GM12878 (cell line): ENCODE data around the gene SH3BP5. TPM values are rescaled to one million over a fixed set of nuclear protein-coding genes. Genes with fewer than 3 reads are reported as not detected.

Source experiments
- ATAC-seq: fragments of 200-7000 bp; cut with Tn5 transposase; 3 replicates; pipeline ENCODE4 v1.9.1; 2020; ENCODE audit warnings: mild to moderate bottlenecking, moderate library complexity
- BruUV-seq: library from RNA; stranded (reverse); fragments of 400-500 nt; replicated peaks from 2 replicates; lab custom pipeline; 2021; lab: Mats Ljungman, UMichigan
- CTCF ChIA-PET: fragments of 300-600 bp; sonication (Branson Sonifier 250); formaldehyde crosslinking; extraction: SDS; loops from one replicate; lab custom pipeline; 2021; ENCODE audit warnings: inconsistent platforms; lab: Yijun Ruan, JAX
- POLR2A ChIA-PET: fragments of 350-600 bp; formaldehyde crosslinking; extraction: SDS; loops from one replicate; lab custom pipeline; 2021; ENCODE audit warnings: inconsistent platforms; lab: Charles Lee
- RAD21 ChIA-PET: fragments of 300-600 bp; sonication (Branson Sonifier 250); formaldehyde crosslinking; loops from one replicate; lab custom pipeline; 2023; ENCODE audit warnings: antibody characterized with exemption; ENCODE audit not compliant: unreplicated experiment; lab: Charles Lee
- SMC1A ChIA-PET: fragments of 300-600 bp; sonication (Branson Sonifier 250); formaldehyde crosslinking; loops from one replicate; lab custom pipeline; 2023; ENCODE audit not compliant: unreplicated experiment, uncharacterized antibody; lab: Charles Lee
- DNase-seq: peaks from one replicate; pipeline ENCODE4 v3.0.0-alpha.2; 2011; ENCODE audit warnings: low read depth, low spot score
- FAIRE-seq: peaks from 3 replicates; lab custom pipeline; 2011; peaks lifted over from hg19 to GRCh38; lab: Jason Lieb, UNC
- H2AFZ ChIP-seq: 2 replicates; pipeline ENCODE4 v1.6.0; 2011; ENCODE audit warnings: low read depth, low read length, control low read depth; ENCODE audit not compliant: control insufficient read depth
- H3K27ac ChIP-seq: 2 replicates; pipeline ENCODE4 v1.5.1; 2011; ENCODE audit warnings: control low read depth; ENCODE audit not compliant: control insufficient read depth, insufficient read depth
- H3K27me3 ChIP-seq, 2 experiments: replicated peaks in 1 of 2; 2 replicates each; pipeline versions ENCODE4 v1.6.0 to v1.6.1; 2011; ENCODE audit warnings: low read length in 1 of 2; ENCODE audit not compliant: control insufficient read depth in 2 of 2, insufficient read depth in 2 of 2
- H3K36me3 ChIP-seq, 2 experiments: 2 replicates each; pipeline ENCODE4 v1.5.1; 2011; ENCODE audit warnings: low read length in 1 of 2; ENCODE audit not compliant: control insufficient read depth in 2 of 2, insufficient read depth in 2 of 2
- H3K4me1 ChIP-seq: 2 replicates; pipeline ENCODE4 v1.6.1; 2011; ENCODE audit warnings: mild to moderate bottlenecking, low read length, moderate library complexity, mixed read lengths; ENCODE audit not compliant: control insufficient read depth, insufficient read depth
- H3K4me2 ChIP-seq: 2 replicates; pipeline ENCODE4 v1.6.0; 2011; ENCODE audit warnings: control low read depth; ENCODE audit not compliant: control insufficient read depth, insufficient read depth
- H3K4me3 ChIP-seq: fragments of 200-600 bp; sonication (generic); 2 replicates; pipeline ENCODE4 v1.5.1; 2016
- H3K79me2 ChIP-seq: 2 replicates; pipeline ENCODE4 v1.6.0; 2011; ENCODE audit warnings: low read length; ENCODE audit not compliant: control insufficient read depth, insufficient read depth
- H3K9ac ChIP-seq: 2 replicates; pipeline ENCODE4 v1.8.0; 2011; ENCODE audit warnings: low read length, control low read depth, mixed read lengths; ENCODE audit not compliant: control insufficient read depth, insufficient read depth
- H3K9me3 ChIP-seq: replicated peaks from 3 replicates; pipeline ENCODE4 v1.5.1; 2011; ENCODE audit warnings: mild to moderate bottlenecking, low read length; ENCODE audit not compliant: control insufficient read depth, insufficient read depth
- H4K20me1 ChIP-seq: 2 replicates; pipeline ENCODE4 v1.6.0; 2011; ENCODE audit not compliant: control insufficient read depth, insufficient read depth
- BCL11A ChIP-seq: IDR thresholded peaks from 2 replicates; pipeline ENCODE4 v1.6.1; 2011; ENCODE audit warnings: low read depth, low read length
- CBX3 ChIP-seq: fragments of 200-600 bp; sonication (generic); IDR thresholded peaks from 2 replicates; pipeline ENCODE4 v1.6.1; 2016; ENCODE audit warnings: low read depth, borderline replicate concordance
- CEBPB ChIP-seq, 2 experiments: fragments of 150-350 bp in 1 of 2; IDR thresholded peaks; 2 replicates each; pipeline ENCODE4 v1.6.1; 2012 to 2014; ENCODE audit warnings: low read depth in 2 of 2, low read length in 2 of 2, borderline replicate concordance in 1 of 2, inconsistent platforms in 1 of 2
- CHD2 ChIP-seq: IDR thresholded peaks from 2 replicates; pipeline ENCODE4 v1.6.1; 2011; ENCODE audit warnings: low read depth, low read length, improper control_type of control experiment, borderline replicate concordance
- EZH2 ChIP-seq: IDR thresholded peaks from 2 replicates; pipeline ENCODE4 v1.6.1; 2012; ENCODE audit warnings: low read depth, mild to moderate bottlenecking, control low read depth, inconsistent platforms, low read length, borderline replicate concordance; ENCODE audit not compliant: control insufficient read depth
- HCFC1 ChIP-seq: fragments of 150-350 bp; IDR thresholded peaks from 2 replicates; pipeline ENCODE4 v1.6.1; 2014; ENCODE audit warnings: low read length
- NR2C2 ChIP-seq: IDR thresholded peaks from 2 replicates; pipeline ENCODE4 v1.6.1; 2011; ENCODE audit warnings: borderline replicate concordance, low read depth; ENCODE audit not compliant: control insufficient read depth, insufficient read length
- POU2F2 ChIP-seq: IDR thresholded peaks from 3 replicates; pipeline ENCODE4 v1.6.1; 2011; ENCODE audit warnings: low read depth, mild to moderate bottlenecking, low read length, borderline replicate concordance
- SMAD5 ChIP-seq: IDR thresholded peaks from 2 replicates; pipeline ENCODE4 v1.6.1; 2016; ENCODE audit warnings: antibody characterized with exemption, low read depth
- SREBF1 ChIP-seq: IDR thresholded peaks from 2 replicates; pipeline ENCODE4 v1.6.1; 2012; ENCODE audit warnings: mild to moderate bottlenecking, low read length
- TARDBP ChIP-seq: IDR thresholded peaks from 2 replicates; pipeline ENCODE4 v1.6.1; 2016; ENCODE audit warnings: borderline replicate concordance
- ZNF207 ChIP-seq: fragments of 450-650 bp; IDR thresholded peaks from 2 replicates; pipeline ENCODE4 v1.6.1; 2014; ENCODE audit warnings: antibody characterized with exemption, mild to moderate bottlenecking, borderline replicate concordance
- WGBS: methylation state at CpG from one replicate; pipeline ENCODE4 v1.1.6; 2016; ENCODE audit warnings: low lambda C conversion rate; ENCODE audit not compliant: insufficient replicate concordance, insufficient coverage; ENCODE audit errors: missing lambda C conversion rate; 5-methylcytosine and 5-hydroxymethylcytosine counted together
- in situ Hi-C: fragments of 300-500 bp; cut with MboI; formaldehyde crosslinking; loops from 9 replicates; pipeline ENCODE4 v1.14.3; 2018; ENCODE audit warnings: mixed read lengths
- intact Hi-C: fragments of 100-400 bp; cut with micrococcal nuclease; formaldehyde crosslinking; loops from one replicate; pipeline ENCODE4 v1.14.2; 2022; ENCODE audit not compliant: unreplicated experiment
- polyA plus RNA-seq, 11 experiments: library from polyadenylated mRNA; depleted of rRNA in 4 of 11; unstranded in 6 of 11; stranded (reverse) in 5 of 11; fragments of >200 nt; fragmentation: Nextera tagmentation in 4 of 11; fragmentation: Illumina TruSeq in 1 of 11; extraction: Ambion mirVana in 4 of 11; extraction: Trizol in 1 of 11; gene quantifications; 1 replicate in 1 of 11; 2 replicates in 10 of 11; pipeline versions ENCODE4 v1.2.1 to v1.2.3, GENCODE V29; 2011 to 2016; ENCODE audit warnings: inconsistent platforms in 2 of 11, missing spikeins in 2 of 11, low read depth in 1 of 11
- total RNA-seq, 4 experiments: library from RNA; depleted of rRNA in 3 of 4; stranded (reverse); fragments of >200 nt in 3 of 4; fragmentation: Illumina TruSeq in 1 of 4; extraction: Trizol in 1 of 4; gene quantifications; 2 replicates each; pipeline versions ENCODE4 v1.2.1 to v1.2.3, GENCODE V29; 2013 to 2021

SH3BP5 gene
- total and polyA plus RNA-seq, 10 of the 15 experiments (the other 5 are each of a cell fraction or from before 2014, with no cell fraction given), result 14.9 to 87.5 (median 43.7) TPM

GRCh38 chr3:15214758-15215157, 117.6 kb downstream of the SH3BP5 start:
- in situ Hi-C loops (no loop called here), intact Hi-C loops (no loop called here)
- POLR2A ChIA-PET, result no interaction called here
- TF ChIP-seq ZNF207 (no peak), POU2F2 (no peak), EZH2 (no peak), SREBF1 (no peak), BCL11A (no peak), CBX3 (no peak), TARDBP (no peak), HCFC1 (no peak), NR2C2 (no peak), CEBPB (IDR thresholded peaks at IDR 0.05; ENCODE audit: borderline replicate concordance in 1 of 2, low read depth in 2 of 2, low read length in 2 of 2) (no peak), SMAD5 (no peak), CHD2 (no peak)
- SMC1A ChIA-PET, result interaction anchor here (0.9 to 1.8 kb wide), 3 partner anchors 9 to 14 kb away, joined by 4 to 5 read pairs (median 5); partner anchors contain the start of gene CAPN7
- WGBS, result 93% methylated on average over 1 of the region's 1 CpG
- no peaks in the 10 kb centered on the region for H3K9me3 ChIP-seq
- no peak overlapping the region for H3K4me3 ChIP-seq
- FAIRE-seq (no peak), ATAC-seq (no peak), DNase-seq (no peak)
- no peak overlapping the region for H3K4me2 ChIP-seq
- H3K27ac ChIP-seq, result no peak overlapping the region
- no TSS peak for BruUV-seq
- H3K9ac ChIP-seq, result no peak overlapping the region
- no peak overlapping the region for H2AFZ ChIP-seq
- peaks cover 5% of the 10 kb centered on the region for H3K79me2 ChIP-seq
- peaks cover 3 to 9% of the 10 kb centered on the region in 2 experiments; a peak in 3 of 4 replicates for H3K36me3 ChIP-seq
- H4K20me1 ChIP-seq, result no peaks in the 10 kb centered on the region
- H3K27me3 ChIP-seq, result no peaks in the 10 kb centered on the region
- RAD21 ChIA-PET, result interaction anchor here (1.4 kb wide), 1 partner anchor 14 kb away, joined by 3 read pairs; no protein-coding TSS in a partner anchor
- CTCF ChIA-PET, result interaction anchor here (0.6 to 2.3 kb wide), 4 partner anchors 12 to 163 kb away, joined by 3 to 18 read pairs (median 3); no protein-coding TSS in a partner anchor
- peaks cover 7% of the 10 kb centered on the region; the same call in 1 of the 2 replicates for H3K4me1 ChIP-seq
